HG02840 (cell line): Measurements from ENCODE around the gene CNTN3.

Experiments used
- ATAC-seq: cut with Tn5 transposase; IDR thresholded peaks from one replicate; pipeline ENCODE4 v1.9.1; 2021; ENCODE audit warnings: mild to moderate bottlenecking, moderate library complexity, moderate number of reproducible peaks; ENCODE audit not compliant: unreplicated experiment, low FRiP score

CNTN3 gene

GRCh38 chr3:74614107-74614967 is at the start of gene CNTN3:
Gene CNTN3, minus strand, starts transcription at chr3:74614659. Its CDS starts 93,547 bp downstream, at chr3:74521112.
- ATAC-seq = no peak

GRCh38 chr3:74663178-74663577 is 48.7 kb upstream of the CNTN3 start:
- no peak for ATAC-seq

GRCh38 chr3:74661672-74662071 is 47.2 kb upstream of the CNTN3 start:
- ATAC-seq = no peak

GRCh38 chr3:74651885-74652284 is 37.4 kb upstream of the CNTN3 start:
- ATAC-seq = no peak

GRCh38 chr3:74651292-74651691 is 36.8 kb upstream of the CNTN3 start:
- ATAC-seq = no peak

- no peak for ATAC-seq
Measured at GRCh38 chr3:74648107-74648506, 33.6 kb upstream of the CNTN3 start.

- no peak for ATAC-seq
Measured at GRCh38 chr3:74646094-74646493, 31.6 kb upstream of the CNTN3 start.

GRCh38 chr3:74643636-74644035 is 29.2 kb upstream of the CNTN3 start:
- no peak for ATAC-seq

- no peak for ATAC-seq
Measured at GRCh38 chr3:74642876-74643275, 28.4 kb upstream of the CNTN3 start.

GRCh38 chr3:74640211-74640610 is 25.8 kb upstream of the CNTN3 start:
- no peak for ATAC-seq

GRCh38 chr3:74639681-74640080 is 25.2 kb upstream of the CNTN3 start:
- no peak for ATAC-seq

GRCh38 chr3:74636981-74637380 is 22.5 kb upstream of the CNTN3 start:
- no peak for ATAC-seq

- ATAC-seq = no peak
Measured at GRCh38 chr3:74633021-74633420, 18.6 kb upstream of the CNTN3 start.

GRCh38 chr3:74631351-74632140 is 17.1 kb upstream of the CNTN3 start:
- ATAC-seq = no peak

- no peak for ATAC-seq
Measured at GRCh38 chr3:74630602-74631001, 16.1 kb upstream of the CNTN3 start.

- ATAC-seq = no peak
Measured at GRCh38 chr3:74626011-74626410, 11.6 kb upstream of the CNTN3 start.

GRCh38 chr3:74624301-74624700 is 9.8 kb upstream of the CNTN3 start:
- no peak for ATAC-seq

GRCh38 chr3:74623261-74623836 is 8.9 kb upstream of the CNTN3 start:
- no peak for ATAC-seq

GRCh38 chr3:74621581-74621980 is 7.1 kb upstream of the CNTN3 start:
- ATAC-seq = no peak

- no peak for ATAC-seq
Measured at GRCh38 chr3:74617776-74618175, 3.3 kb upstream of the CNTN3 start.

GRCh38 chr3:74613521-74614106 is 845 bp downstream of the CNTN3 start:
- ATAC-seq = no peak
